IMR-90 (cell line): ENCODE data around the gene DERA. TPM values are rescaled to one million over a fixed set of nuclear protein-coding genes. Genes with fewer than 3 reads are reported as not detected.

Source experiments
- ATAC-seq: fragments of 200-7000 bp; cut with Tn5 transposase; 2 replicates; pipeline ENCODE4 v1.9.1; 2020; ENCODE audit warnings: low read depth, mild to moderate bottlenecking, moderate library complexity
- BruUV-seq: library from RNA; stranded (reverse); fragments of 400-500 nt; replicated peaks from 2 replicates; lab custom pipeline; 2021; lab: Mats Ljungman, UMichigan
- CTCF ChIA-PET: fragments of 300-600 bp; formaldehyde crosslinking; extraction: SDS; loops from one replicate; lab custom pipeline; 2021; ENCODE audit warnings: antibody characterized with exemption; lab: Yijun Ruan, JAX
- POLR2A ChIA-PET: fragments of 300-600 bp; sonication (Branson Sonifier 250); formaldehyde crosslinking; loops from one replicate; lab custom pipeline; 2022; ENCODE audit warnings: antibody characterized with exemption; ENCODE audit not compliant: unreplicated experiment; lab: Charles Lee
- DNase-seq: peaks from one replicate; pipeline ENCODE4 v3.0.0; 2013
- H2AFZ ChIP-seq: replicated peaks from 2 replicates; pipeline ENCODE3; 2013; ENCODE audit warnings: low read length, mild to moderate bottlenecking; ENCODE audit not compliant: poor library complexity
- H2AK5ac ChIP-seq: 2 replicates; pipeline ENCODE4 v1.6.1; 2013; ENCODE audit warnings: low read depth, low read length, inconsistent platforms
- H2AK9ac ChIP-seq: replicated peaks from 2 replicates; pipeline ENCODE3; 2013; ENCODE audit warnings: mild to moderate bottlenecking, low read depth, low read length, moderate library complexity; ENCODE audit not compliant: poor library complexity
- H2BK120ac ChIP-seq: 2 replicates; pipeline ENCODE4 v1.6.1; 2013; ENCODE audit warnings: low read depth, low read length, inconsistent platforms
- H2BK15ac ChIP-seq: 3 replicates; pipeline ENCODE4 v1.6.1; 2013; ENCODE audit warnings: low read depth, low read length, inconsistent platforms
- H2BK20ac ChIP-seq: 2 replicates; pipeline ENCODE4 v1.6.1; 2013; ENCODE audit warnings: low read depth, mild to moderate bottlenecking, inconsistent platforms, low read length, moderate library complexity
- H2BK5ac ChIP-seq: 2 replicates; pipeline ENCODE4 v1.6.1; 2013; ENCODE audit warnings: mild to moderate bottlenecking, low read depth, low read length, inconsistent platforms; ENCODE audit not compliant: poor library complexity, severe bottlenecking
- H3K14ac ChIP-seq: replicated peaks from 2 replicates; pipeline ENCODE4 v1.6.1; 2013; ENCODE audit warnings: low read depth, low read length, inconsistent platforms
- H3K18ac ChIP-seq: 2 replicates; pipeline ENCODE4 v1.6.1; 2013; ENCODE audit warnings: low read depth, low read length, control low read depth
- H3K23ac ChIP-seq: 2 replicates; pipeline ENCODE4 v1.6.1; 2013; ENCODE audit warnings: low read depth, low read length, inconsistent platforms
- H3K27ac ChIP-seq: 2 replicates; pipeline ENCODE4 v1.5.1; 2013; ENCODE audit warnings: mild to moderate bottlenecking, control low read depth, low read length; ENCODE audit not compliant: insufficient read depth
- H3K27me3 ChIP-seq: 2 replicates; pipeline ENCODE4 v1.6.1; 2013; ENCODE audit warnings: low read length; ENCODE audit not compliant: control insufficient read depth, insufficient read depth
- H3K36me3 ChIP-seq: 2 replicates; pipeline ENCODE4 v1.6.1; 2013; ENCODE audit warnings: low read length, mixed read lengths; ENCODE audit not compliant: control insufficient read depth, insufficient read depth
- H3K4ac ChIP-seq: 2 replicates; pipeline ENCODE4 v1.6.1; 2013; ENCODE audit warnings: low read depth, low read length, inconsistent platforms
- H3K4me1 ChIP-seq: 2 replicates; pipeline ENCODE4 v1.6.1; 2013; ENCODE audit warnings: low read length, mixed read lengths; ENCODE audit not compliant: control insufficient read depth, insufficient read depth
- H3K4me2 ChIP-seq: 2 replicates; pipeline ENCODE4 v1.6.1; 2013; ENCODE audit warnings: low read depth, mild to moderate bottlenecking, control low read depth, low read length, moderate library complexity
- H3K4me3 ChIP-seq: 2 replicates; pipeline ENCODE4 v1.5.1; 2013; ENCODE audit warnings: low read depth, mild to moderate bottlenecking, control low read depth, low read length, moderate library complexity; ENCODE audit not compliant: insufficient read depth
- H3K56ac ChIP-seq: 2 replicates; pipeline ENCODE4 v1.6.1; 2013; ENCODE audit warnings: low read length, inconsistent platforms; ENCODE audit not compliant: insufficient read depth; ENCODE audit errors: extremely low read depth
- H3K79me1 ChIP-seq, 2 experiments: 2 replicates each; pipeline ENCODE4 v1.6.1; 2013; ENCODE audit warnings: low read length in 2 of 2, inconsistent platforms in 1 of 2, low read depth in 1 of 2
- H3K9ac ChIP-seq: 2 replicates; pipeline ENCODE4 v1.6.1; 2013; ENCODE audit warnings: low read depth, low read length, control low read depth
- H3K9me1 ChIP-seq: 2 replicates; pipeline ENCODE4 v1.6.1; 2013; ENCODE audit warnings: low read length, inconsistent platforms; ENCODE audit not compliant: insufficient read depth
- H3K9me3 ChIP-seq: 2 replicates; pipeline ENCODE4 v1.6.1; 2013; ENCODE audit warnings: low read length; ENCODE audit not compliant: control insufficient read depth, insufficient read depth
- H4K20me1 ChIP-seq: 2 replicates; pipeline ENCODE4 v1.6.1; 2013; ENCODE audit warnings: low read length, inconsistent platforms; ENCODE audit not compliant: insufficient read depth
- H4K5ac ChIP-seq: 2 replicates; pipeline ENCODE4 v1.6.1; 2013; ENCODE audit warnings: mild to moderate bottlenecking, low read depth, low read length, control low read depth
- H4K8ac ChIP-seq, 2 experiments: 2 replicates each; pipeline ENCODE4 v1.6.1; 2013; ENCODE audit warnings: low read depth in 2 of 2, low read length in 2 of 2, control low read depth in 1 of 2, inconsistent platforms in 1 of 2
- H4K91ac ChIP-seq: 2 replicates; pipeline ENCODE4 v1.6.1; 2013; ENCODE audit warnings: low read depth, low read length, inconsistent platforms; ENCODE audit not compliant: insufficient read depth
- BHLHE40 ChIP-seq: fragments of 150-350 bp; IDR thresholded peaks from 2 replicates; pipeline ENCODE4 v1.6.1; 2016; ENCODE audit warnings: mild to moderate bottlenecking, low read depth, low read length
- CEBPB ChIP-seq: IDR thresholded peaks from 2 replicates; pipeline ENCODE4 v1.6.1; 2012; ENCODE audit warnings: low read depth, low read length, improper control_type of control experiment
- CHD1 ChIP-seq: IDR thresholded peaks from 2 replicates; pipeline ENCODE4 v1.6.1; 2012; ENCODE audit warnings: low read depth, low read length, improper control_type of control experiment
- CTCF ChIP-seq: conservative IDR thresholded peaks from 2 replicates; pipeline ENCODE4 v1.5.1; 2012; ENCODE audit warnings: mild to moderate bottlenecking, low read depth, low read length, improper control_type of control experiment
- ELK1 ChIP-seq: fragments of 150-350 bp; IDR thresholded peaks from 2 replicates; pipeline ENCODE4 v1.6.1; 2016; ENCODE audit warnings: low read depth, mild to moderate bottlenecking, low read length, moderate library complexity, borderline replicate concordance
- FOS ChIP-seq: fragments of 150-350 bp; IDR thresholded peaks from 2 replicates; pipeline ENCODE4 v1.6.1; 2016; ENCODE audit warnings: low read depth, low read length
- MAZ ChIP-seq: IDR thresholded peaks from 2 replicates; pipeline ENCODE4 v1.6.1; 2012; ENCODE audit warnings: low read depth, mild to moderate bottlenecking, low read length, improper control_type of control experiment, moderate library complexity, borderline replicate concordance
- MXI1 ChIP-seq: IDR thresholded peaks from 2 replicates; pipeline ENCODE4 v1.6.1; 2012; ENCODE audit warnings: low read depth, mild to moderate bottlenecking, low read length, moderate library complexity, borderline replicate concordance
- NFE2L2 ChIP-seq: fragments of 150-350 bp; IDR thresholded peaks from 2 replicates; pipeline ENCODE4 v1.6.1; 2016; ENCODE audit warnings: low read depth, mild to moderate bottlenecking, low read length
- POLR2A ChIP-seq: IDR thresholded peaks from 2 replicates; pipeline ENCODE4 v1.6.1; 2012; ENCODE audit warnings: mild to moderate bottlenecking, low read depth, low read length
- RAD21 ChIP-seq: IDR thresholded peaks from 2 replicates; pipeline ENCODE4 v1.6.1; 2012; ENCODE audit warnings: low read length, improper control_type of control experiment
- RCOR1 ChIP-seq: IDR thresholded peaks from 2 replicates; pipeline ENCODE4 v1.6.1; 2012; ENCODE audit warnings: mild to moderate bottlenecking, low read length, improper control_type of control experiment; ENCODE audit not compliant: insufficient replicate concordance
- RFX5 ChIP-seq: IDR thresholded peaks from 2 replicates; pipeline ENCODE4 v1.8.0; 2012; ENCODE audit warnings: low read depth, mild to moderate bottlenecking, low read length, moderate library complexity
- SMC3 ChIP-seq: fragments of 150-350 bp; IDR thresholded peaks from 2 replicates; pipeline ENCODE4 v1.6.1; 2016; ENCODE audit warnings: low read depth, mild to moderate bottlenecking, antibody characterized with exemption, low read length, moderate library complexity
- USF2 ChIP-seq: fragments of 150-350 bp; IDR thresholded peaks from 2 replicates; pipeline ENCODE4 v1.6.1; 2017; ENCODE audit warnings: mild to moderate bottlenecking, antibody characterized with exemption, low read length, low read depth
- WGBS, 2 experiments: methylation state at CpG; one replicate each; pipeline versions ENCODE4 v1.1.5 to v1.1.7; 2013; ENCODE audit warnings: missing lambda C conversion rate in 2 of 2; ENCODE audit not compliant: insufficient read length in 1 of 2; ENCODE audit errors: extremely low coverage in 2 of 2; 5-methylcytosine and 5-hydroxymethylcytosine counted together
- dilution Hi-C: fragments of 300-500 bp; cut with HindIII; formaldehyde crosslinking; loops from one replicate; pipeline ENCODE4 v1.14.3; 2018; ENCODE audit warnings: low sequenced_read_pairs; ENCODE audit not compliant: unreplicated experiment
- in situ Hi-C: fragments of 300-500 bp; cut with MboI; formaldehyde crosslinking; loops from 3 replicates; pipeline ENCODE4 v1.14.3; 2019; ENCODE audit warnings: low sequenced_read_pairs, inconsistent platforms, mixed read lengths
- intact Hi-C: fragments of 100-400 bp; cut with micrococcal nuclease; formaldehyde crosslinking; loops from 2 replicates; pipeline ENCODE4 v1.10.0; 2022
- polyA plus RNA-seq, 3 experiments: library from polyadenylated mRNA; depleted of rRNA; stranded (reverse); fragments of >200 nt; gene quantifications; 2 replicates each; pipeline ENCODE4 v1.2.3, GENCODE V29; 2012; ENCODE audit warnings: low replicate concordance in 1 of 3
- total RNA-seq: library from RNA; depleted of rRNA; stranded (reverse); fragments of >200 nt; gene quantifications from 2 replicates; pipeline ENCODE4 v1.2.3, GENCODE V29; 2012

DERA gene
- total and polyA plus RNA-seq, 2 of the 4 experiments (the other 2 are of a cell fraction), result 28.1 to 58.6 TPM

GRCh38 chr12:15887043-15887817 is 23.9 kb upstream of the DERA start:
- Histone ChIP-seq H3K56ac (no peak overlapping the region), H3K4me1 (peaks cover 9% of the 10 kb centered on the region), H3K9me1 (no peaks in the 10 kb centered on the region; the same call in 1 of the 2 replicates), H2BK120ac (no peak overlapping the region), H3K18ac (no peak overlapping the region), H2BK15ac (no peak overlapping the region), H4K8ac (no peak overlapping the region), H4K91ac (no peak overlapping the region), H3K27me3 (no peaks in the 10 kb centered on the region), H4K20me1 (peaks cover 57% of the 10 kb centered on the region), H2AK9ac (no peak overlapping the region), H3K4ac (no peak overlapping the region), H2AFZ (no peak overlapping the region), H3K4me2 (no peak overlapping the region), H3K23ac (no peak overlapping the region), H3K9ac (no peak overlapping the region), H3K14ac (no peak overlapping the region), H3K27ac (no peak overlapping the region), H2BK5ac (no peak overlapping the region), H3K4me3 (no peak overlapping the region), H3K36me3 (peaks cover 15% of the 10 kb centered on the region), H3K79me1 (peaks cover 6 to 31% of the 10 kb centered on the region in 2 experiments; a peak in 3 of 4 replicates), H3K9me3 (no peaks in the 10 kb centered on the region), H2BK20ac (no peak overlapping the region), H4K5ac (no peak overlapping the region), H2AK5ac (no peak overlapping the region)
- ATAC-seq (no peak), DNase-seq (no peak)
- dilution Hi-C loops, result no loop called here
- ChIA-PET CTCF (interaction anchor here (0.6 kb wide), 1 partner anchor 129 kb away, joined by 4 read pairs; no protein-coding TSS in a partner anchor), POLR2A (interaction anchor here (0.7 kb wide), 1 partner anchor 180 kb away, joined by 5 read pairs; no protein-coding TSS in a partner anchor)
- WGBS, 2 experiments, result no CpG with 5 or more reads among the region's 5 CpGs
- in situ Hi-C loops, result loop anchor here (25.0 kb wide), 1 partner anchor 1100 kb away; no protein-coding TSS in a partner anchor
- intact Hi-C loops, result no loop called here
- no TSS peak for BruUV-seq
- TF ChIP-seq FOS (no peak), SMC3 (no peak), RAD21 (no peak), POLR2A (no peak), MXI1 (no peak), CHD1 (no peak), RFX5 (no peak), CTCF (no peak), USF2 (no peak), CEBPB (no peak), BHLHE40 (no peak), RCOR1 (no peak), ELK1 (no peak), MAZ (no peak), NFE2L2 (no peak)
